CD4-positive, alpha-beta T cell treated with Interleukin-4 for 4 hours (primary cell): ENCODE measurements around the gene SLC52A3.
"Not testable (repeated sequence)": the region's sequence is repeated elsewhere in the genome, so short reads cannot be mapped to it uniquely, and the experiment has no call there.

Source experiments
- DNase-seq: peaks from one replicate; pipeline ENCODE4 v3.0.0-alpha.2; 2020

SLC52A3 gene

DNA sequence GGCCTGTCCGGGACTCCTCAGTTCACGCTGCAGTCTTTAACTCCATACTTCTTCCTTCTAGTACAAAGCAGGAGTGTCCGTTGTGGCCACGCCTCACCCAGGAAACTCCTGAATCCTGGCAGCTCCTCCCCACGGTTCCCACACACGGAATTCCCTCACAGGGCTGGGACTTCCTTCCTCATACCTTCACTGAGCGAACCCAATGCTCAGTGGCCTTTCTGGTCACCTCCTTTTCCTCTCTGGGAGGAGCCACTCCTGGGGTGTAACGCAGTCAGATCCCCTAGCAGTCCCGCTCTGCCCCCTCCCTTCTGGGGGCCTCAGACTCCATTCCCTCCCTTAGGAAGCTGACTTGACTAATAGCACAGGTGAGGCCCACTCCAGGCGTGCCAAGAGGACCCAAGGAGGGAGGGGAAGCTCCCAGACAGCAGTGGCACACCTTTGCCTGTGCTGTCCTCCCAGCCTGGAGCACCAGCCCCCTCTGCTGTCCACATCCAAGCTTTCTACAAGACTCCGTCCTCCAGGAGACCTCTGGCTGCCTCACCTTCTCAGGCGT, at the start of gene SLC52A3:
TSS of gene SLC52A3 (minus strand) at position 75 of the 553 bp plus-strand sequence. CDS start 2,726 bp downstream, outside the sequence.
- no peak for DNase-seq

DNA sequence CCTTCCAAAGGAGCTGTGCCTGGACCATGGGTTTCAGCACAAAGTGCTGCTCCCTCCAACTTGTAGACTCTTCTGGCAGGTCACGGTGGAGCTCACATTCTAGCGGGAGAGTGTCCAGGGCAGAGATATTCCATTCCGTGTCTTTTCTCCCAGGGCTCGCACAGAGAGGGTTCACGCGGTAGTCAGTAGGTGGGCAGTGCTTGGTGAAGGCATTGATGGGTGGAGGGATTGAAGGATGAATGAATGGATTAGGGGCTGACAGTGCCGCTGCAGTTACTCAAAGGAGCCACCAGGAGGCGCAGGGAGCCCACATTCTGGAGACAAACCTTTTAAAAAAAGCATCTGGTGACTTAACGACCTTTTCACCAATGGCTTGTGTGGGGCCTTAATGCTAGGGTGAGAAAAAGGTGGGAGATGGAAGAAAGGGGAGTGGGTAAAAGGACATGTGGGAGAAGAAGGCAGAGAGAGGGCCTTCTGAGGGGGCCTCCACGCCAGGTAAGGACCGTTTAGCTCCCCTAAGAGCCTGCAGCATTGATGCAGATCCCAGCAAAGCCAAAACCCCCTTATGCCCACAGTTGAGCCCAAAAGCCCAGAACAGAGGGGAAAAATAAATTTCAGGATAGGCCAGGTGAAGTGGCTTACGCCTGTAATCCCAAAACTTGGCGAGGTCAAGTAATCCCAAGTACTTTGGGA, 47.8 kb upstream of the SLC52A3 start:
- DNase-seq = peak; percentile 68

DNA sequence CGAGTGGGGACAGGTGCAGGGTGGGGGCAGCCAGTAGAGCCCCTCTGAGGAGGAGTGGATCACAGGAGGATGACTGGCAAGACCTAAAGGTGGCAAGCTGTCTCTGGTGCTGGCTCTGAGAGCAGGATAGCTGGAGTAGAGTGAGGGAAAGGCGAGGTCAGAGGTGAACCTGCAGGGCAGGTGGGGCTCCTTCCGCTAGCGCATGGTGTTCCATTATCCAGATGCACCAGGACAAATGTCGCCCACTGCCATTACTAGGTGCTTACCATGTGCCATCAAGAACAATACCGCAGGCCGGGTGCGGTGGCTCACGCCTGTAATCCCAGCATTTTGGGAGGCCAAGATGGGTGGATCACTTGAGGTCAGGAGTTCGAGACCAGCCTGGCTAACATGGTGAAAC, 46.9 kb upstream of the SLC52A3 start:
- DNase-seq = no peak

- DNase-seq = no peak
These were observed 45.1 kb upstream of the SLC52A3 start for GRCh38 chr20:813390-813789.

- not testable (repeated sequence) for DNase-seq
These were observed 44.1 kb upstream of the SLC52A3 start for GRCh38 chr20:812435-812814.

- DNase-seq = not testable (repeated sequence)
These were observed 43.6 kb upstream of the SLC52A3 start for GRCh38 chr20:811776-812434.

DNA sequence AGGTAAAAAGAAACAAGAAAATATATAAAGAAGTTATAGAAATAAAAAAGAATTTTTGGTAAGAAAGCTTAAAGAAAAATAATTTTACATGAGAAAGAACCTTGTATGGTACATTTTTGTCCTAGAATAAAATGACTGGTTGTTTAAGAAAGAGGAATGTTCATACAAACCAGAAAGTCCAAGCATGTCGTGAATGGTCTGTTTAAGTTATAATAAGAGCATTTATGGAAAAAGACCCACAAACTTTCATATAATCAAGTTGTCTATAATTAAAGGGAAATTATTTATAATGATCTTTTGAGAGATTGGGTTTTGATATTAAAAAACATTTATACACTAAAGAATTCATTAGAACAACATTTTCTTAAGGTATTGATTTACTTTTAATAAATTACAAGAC, 37.4 kb upstream of the SLC52A3 start:
- DNase-seq = no peak

- no peak for DNase-seq
These were observed 33.4 kb upstream of the SLC52A3 start for GRCh38 chr20:801678-802077.

- not testable (repeated sequence) for DNase-seq
These were observed 31.7 kb upstream of the SLC52A3 start for GRCh38 chr20:800026-800425.

- not testable (repeated sequence) for DNase-seq
These were observed 30.4 kb upstream of the SLC52A3 start for GRCh38 chr20:798746-799145.

DNA sequence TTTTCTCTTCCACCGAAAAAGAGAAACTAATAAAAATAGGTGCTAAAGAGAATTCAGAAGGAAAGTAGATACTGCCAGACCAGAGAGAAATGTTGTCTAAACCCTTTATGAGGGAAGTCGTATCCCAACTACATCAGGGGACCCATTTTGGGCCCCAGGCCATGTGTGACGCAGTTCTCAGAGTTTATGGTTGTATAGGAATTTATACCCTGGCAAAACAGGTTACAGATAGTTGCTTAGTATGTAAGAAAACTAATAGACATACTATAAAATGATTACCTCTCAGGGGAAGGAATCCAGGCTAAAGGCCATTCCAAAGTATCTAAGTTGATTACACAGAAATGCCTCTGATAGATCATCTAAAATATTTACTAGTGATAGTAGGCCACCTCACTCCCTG, 28.6 kb upstream of the SLC52A3 start:
- no peak for DNase-seq

DNA sequence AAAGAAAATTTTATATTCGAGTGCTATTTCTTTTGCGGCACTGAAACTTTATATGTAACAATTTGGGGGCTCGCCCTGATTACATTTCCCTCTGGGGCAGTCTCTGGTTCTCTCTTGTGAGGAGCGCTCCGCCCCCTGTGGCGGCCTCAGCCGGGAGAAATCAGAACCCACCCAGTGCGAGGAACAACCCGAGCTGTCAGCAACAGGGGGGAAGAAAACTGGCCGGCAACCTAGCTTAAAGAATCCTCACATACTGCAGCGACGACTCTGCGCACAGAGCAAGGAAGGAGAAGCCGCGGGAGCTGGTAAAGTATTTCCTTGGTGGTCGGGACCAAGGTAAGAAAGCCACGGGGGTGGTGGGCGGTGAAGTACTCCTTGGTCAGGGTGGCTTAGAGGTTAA, 23.9 kb upstream of the SLC52A3 start:
- no peak for DNase-seq

- no peak for DNase-seq
These were observed 22.8 kb upstream of the SLC52A3 start for GRCh38 chr20:791056-791455.

- no peak for DNase-seq
These were observed 19.5 kb upstream of the SLC52A3 start for GRCh38 chr20:787825-788224.

DNA sequence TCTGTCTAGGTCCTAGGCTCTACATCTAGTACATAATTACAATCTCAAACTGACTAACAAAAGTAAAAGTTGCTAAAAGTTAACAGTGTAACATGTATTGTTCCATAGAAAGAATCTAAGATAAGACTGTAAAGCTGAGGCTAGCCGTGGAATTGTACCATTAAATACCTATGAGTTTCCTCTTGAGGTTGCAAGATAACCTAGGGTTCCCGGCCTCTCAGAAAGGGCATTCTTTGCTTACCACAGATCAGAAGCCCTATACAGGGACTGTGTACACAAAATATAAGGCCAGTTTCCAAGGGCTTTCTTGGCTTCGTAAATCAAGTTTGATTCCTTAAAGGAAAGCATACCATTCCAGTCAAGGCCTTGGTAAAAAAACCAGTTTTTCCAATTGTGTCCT, 11.5 kb upstream of the SLC52A3 start:
- no peak for DNase-seq

- DNase-seq = no peak
These were observed 7.9 kb upstream of the SLC52A3 start for GRCh38 chr20:776165-776564.

DNA sequence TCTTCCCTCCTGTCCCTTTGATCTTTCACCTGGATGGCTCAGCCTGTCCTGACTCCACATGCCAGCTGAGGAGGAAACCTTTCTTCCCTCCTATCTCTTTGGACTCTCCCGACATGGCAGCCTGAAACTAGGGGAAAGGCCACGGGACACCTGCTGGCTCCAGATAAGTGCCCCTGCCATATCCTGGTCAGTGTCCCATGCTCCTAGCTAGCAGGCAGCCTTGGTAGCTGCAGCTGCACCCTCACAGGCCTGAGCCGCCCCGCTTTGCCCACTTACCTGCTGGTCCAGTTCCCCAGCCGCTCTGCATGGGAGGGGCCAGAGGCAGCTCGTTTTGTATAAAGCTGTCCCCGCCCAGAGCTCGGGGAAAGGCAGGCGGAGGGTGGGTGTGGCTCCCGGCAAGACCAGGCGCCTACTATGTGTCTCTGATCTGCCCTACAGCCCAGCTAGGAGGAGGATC, 7.4 kb upstream of the SLC52A3 start:
- DNase-seq = no peak

DNA sequence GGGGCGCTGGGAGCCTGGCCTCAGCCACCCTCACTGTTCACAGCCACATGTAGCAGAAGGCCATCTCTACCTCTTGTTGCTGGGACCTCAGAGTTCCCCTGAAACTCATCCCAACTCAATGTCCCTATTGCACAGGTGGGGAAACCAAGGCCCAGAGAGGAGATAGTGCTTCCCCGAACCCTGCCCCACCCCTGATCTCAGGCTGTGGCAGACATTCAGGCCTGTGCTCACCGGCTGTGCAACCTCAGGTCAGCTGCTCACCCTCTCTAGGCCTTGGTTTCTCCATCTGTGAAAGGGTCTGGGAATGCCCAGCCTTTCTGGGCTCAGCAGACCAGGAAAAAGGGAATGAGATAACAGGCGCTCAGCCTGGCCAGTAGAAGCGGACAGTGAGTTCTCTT, 6.4 kb upstream of the SLC52A3 start:
- no peak for DNase-seq

DNA sequence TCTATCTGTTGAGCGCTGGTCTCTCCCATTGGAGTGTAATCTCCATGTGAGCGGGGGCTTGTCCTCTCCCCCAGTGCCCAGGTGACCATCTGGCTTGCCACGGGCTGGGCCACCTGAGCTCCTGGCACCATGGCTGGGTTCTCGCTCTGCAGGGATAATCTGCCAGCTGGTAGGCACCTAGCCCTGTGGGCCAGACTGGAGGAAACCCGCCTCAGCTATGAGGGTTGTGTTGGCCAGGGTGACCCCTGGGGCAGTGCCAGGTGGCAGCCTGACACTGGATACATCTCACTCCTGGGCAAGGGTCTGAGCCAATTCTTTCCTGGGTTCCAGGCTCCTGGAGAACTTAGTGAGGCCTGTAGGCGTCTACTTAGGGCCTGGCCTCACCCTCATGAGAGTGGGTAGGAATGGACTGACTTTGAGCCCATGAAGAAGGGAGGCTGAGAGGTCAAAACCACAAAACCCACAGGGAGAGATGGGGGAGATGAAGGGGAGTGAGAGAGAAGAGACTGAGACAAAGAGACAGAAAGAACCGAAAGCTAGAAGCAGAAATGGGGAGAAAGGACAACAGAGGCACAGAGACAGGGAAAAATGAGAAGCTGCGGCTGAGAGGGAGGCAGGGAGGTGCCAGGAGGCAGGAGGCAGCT, 5.8 kb upstream of the SLC52A3 start:
- DNase-seq = no peak

GRCh38 chr20:772806-773205, 4.5 kb upstream of the SLC52A3 start:
- no peak for DNase-seq

DNA sequence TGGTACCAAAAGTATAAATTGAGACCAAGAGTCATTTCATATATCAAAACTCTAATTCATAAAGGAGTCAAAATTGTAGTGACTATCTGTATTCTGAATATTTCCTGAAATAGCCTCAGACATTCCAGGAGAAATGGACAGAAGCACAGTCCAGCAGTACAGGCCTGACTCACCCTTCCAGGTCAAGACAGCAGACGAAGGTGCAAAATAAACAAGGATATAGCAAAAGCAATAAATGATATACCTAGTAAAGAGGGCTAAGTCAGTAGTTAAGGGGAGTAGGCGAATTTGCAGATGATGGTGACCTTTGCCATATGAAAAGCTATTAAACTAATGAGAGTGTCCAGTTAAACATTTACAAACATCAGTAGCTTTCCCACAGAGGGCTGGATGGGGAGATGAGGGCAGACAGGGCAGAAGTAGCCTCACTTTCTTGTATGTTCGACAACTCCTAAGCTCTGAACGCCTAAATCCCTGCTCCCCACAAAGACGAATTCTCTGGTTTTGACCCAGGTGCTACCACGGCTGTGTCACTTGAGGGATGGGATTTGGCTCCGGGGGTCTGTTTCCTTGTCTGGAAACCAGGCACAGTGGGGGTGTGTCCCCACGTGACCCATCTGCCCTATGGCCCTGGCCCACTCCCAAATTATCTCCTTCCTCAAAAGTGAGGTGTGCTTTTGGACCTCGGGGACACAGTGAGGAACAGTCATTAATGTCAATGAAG, 3.6 kb upstream of the SLC52A3 start:
- no peak for DNase-seq

- DNase-seq = no peak
These were observed 2.4 kb upstream of the SLC52A3 start for GRCh38 chr20:770691-771090.

- no peak for DNase-seq
These were observed 1.4 kb downstream of the SLC52A3 start for GRCh38 chr20:766906-767305.
